GM19397 (cell line): ENCODE data around the gene GPN2.

Experiments
- ATAC-seq: cut with Tn5 transposase; IDR thresholded peaks from one replicate; pipeline ENCODE4 v1.9.1; 2021; ENCODE audit warnings: mild to moderate bottlenecking, moderate library complexity; ENCODE audit not compliant: unreplicated experiment

Gene GPN2

GRCh38 chr1:26889551-26890466 lies at the start of gene GPN2:
GPN2 (minus strand) TSS chr1:26890283; CDS start chr1:26890096, 187 bp downstream.
- peak; percentile 82 for ATAC-seq

GRCh38 chr1:26938659-26939025 lies 48.6 kb upstream of the GPN2 start:
- ATAC-seq, result no peak

GRCh38 chr1:26938004-26938658 lies 48.0 kb upstream of the GPN2 start:
- ATAC-seq, result no peak

- ATAC-seq, result no peak
These were observed 46.7 kb upstream of the GPN2 start for GRCh38 chr1:26936823-26937222.

GRCh38 chr1:26932531-26932930 lies 42.4 kb upstream of the GPN2 start:
- ATAC-seq, result no peak

- no peak for ATAC-seq
These were observed 33.6 kb upstream of the GPN2 start for GRCh38 chr1:26923711-26924110.

GRCh38 chr1:26922901-26923300 lies 32.8 kb upstream of the GPN2 start:
- no peak for ATAC-seq

GRCh38 chr1:26922431-26922729 lies 32.3 kb upstream of the GPN2 start:
- no peak for ATAC-seq

GRCh38 chr1:26921540-26922430 lies 31.7 kb upstream of the GPN2 start, which contains the start of gene NUDC:
NUDC (plus strand) TSS chr1:26921743; CDS start chr1:26921849, 106 bp downstream.
- peak; percentile 93 for ATAC-seq

- ATAC-seq, result no peak
These were observed 31.1 kb upstream of the GPN2 start for GRCh38 chr1:26921126-26921539.

GRCh38 chr1:26915204-26915842 lies 25.2 kb upstream of the GPN2 start:
- no peak for ATAC-seq

GRCh38 chr1:26913754-26914619 lies 23.9 kb upstream of the GPN2 start, which contains the start of gene NR0B2:
NR0B2 (minus strand) TSS chr1:26913975; CDS start chr1:26913940, 35 bp downstream.
- ATAC-seq, result no peak

- no peak for ATAC-seq
These were observed 23.3 kb upstream of the GPN2 start for GRCh38 chr1:26913389-26913753.

- ATAC-seq, result no peak
These were observed 22.0 kb upstream of the GPN2 start for GRCh38 chr1:26912147-26912490.

GRCh38 chr1:26911399-26912146 lies 21.5 kb upstream of the GPN2 start:
- ATAC-seq, result no peak

GRCh38 chr1:26910343-26911160 lies 20.5 kb upstream of the GPN2 start:
- ATAC-seq, result no peak

GRCh38 chr1:26909951-26910342 lies 19.9 kb upstream of the GPN2 start:
- ATAC-seq, result no peak
